Measurements from ENCODE around the gene CHST8.

GRCh38 chr19:33649627-33650305 lies 28.0 kb downstream of the CHST8 start:
- TF ChIP-seq CTCF (conservative IDR thresholded peaks at IDR 0.05) (no peak), EZH2 (IDR thresholded peaks at IDR 0.05; ENCODE audit: low read depth) (no peak)
